ENCODE results near the gene PDE9A. TPM values are rescaled to one million over a fixed set of nuclear protein-coding genes. Genes with fewer than 3 reads are reported as not detected.

Gene PDE9A
- total RNA-seq, 4 donors from 2014 or later = 10.6 to 83.2 (median 28.5) TPM

DNA sequence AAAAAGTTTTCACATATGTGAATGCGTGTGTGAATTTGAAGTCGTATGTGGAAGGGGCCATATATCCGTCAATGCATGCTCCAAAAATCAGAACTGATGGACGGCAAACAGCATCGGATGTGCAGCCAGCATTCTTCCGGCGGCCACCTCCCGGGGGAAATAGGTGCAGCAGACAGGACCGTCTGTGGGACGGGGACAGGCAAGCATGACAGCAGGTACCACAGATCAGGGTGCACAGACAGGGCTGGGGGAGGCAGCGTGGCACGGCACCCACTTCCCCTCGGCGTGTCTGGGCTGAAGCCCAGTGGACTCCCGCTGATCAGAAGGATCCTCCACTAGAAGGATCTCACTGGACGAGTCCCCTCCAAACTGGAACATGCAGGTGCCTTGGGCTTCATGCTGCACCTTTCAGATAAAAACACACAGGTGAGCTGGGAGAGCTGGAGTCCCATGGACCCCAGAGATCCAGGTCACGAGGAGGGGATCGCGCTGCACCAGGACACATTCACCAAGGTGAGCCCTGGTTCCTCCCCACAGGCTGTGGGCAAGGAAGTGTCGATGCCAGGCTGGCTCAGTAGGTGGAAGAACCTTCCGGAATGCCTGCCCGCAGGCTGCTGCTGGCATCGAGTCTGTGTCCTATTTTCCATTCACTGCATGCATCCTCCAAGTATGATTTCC, 25.3 kb downstream of the PDE9A start:
- TF ChIP-seq EP300 (IDR thresholded peaks at IDR 0.05) = no peak
- no peak for TF ChIP-seq POLR2A (IDR thresholded peaks at IDR 0.05)
- no peak for TF ChIP-seq POLR2AphosphoS5 (IDR thresholded peaks at IDR 0.05)
- TF ChIP-seq, protein P1, sequence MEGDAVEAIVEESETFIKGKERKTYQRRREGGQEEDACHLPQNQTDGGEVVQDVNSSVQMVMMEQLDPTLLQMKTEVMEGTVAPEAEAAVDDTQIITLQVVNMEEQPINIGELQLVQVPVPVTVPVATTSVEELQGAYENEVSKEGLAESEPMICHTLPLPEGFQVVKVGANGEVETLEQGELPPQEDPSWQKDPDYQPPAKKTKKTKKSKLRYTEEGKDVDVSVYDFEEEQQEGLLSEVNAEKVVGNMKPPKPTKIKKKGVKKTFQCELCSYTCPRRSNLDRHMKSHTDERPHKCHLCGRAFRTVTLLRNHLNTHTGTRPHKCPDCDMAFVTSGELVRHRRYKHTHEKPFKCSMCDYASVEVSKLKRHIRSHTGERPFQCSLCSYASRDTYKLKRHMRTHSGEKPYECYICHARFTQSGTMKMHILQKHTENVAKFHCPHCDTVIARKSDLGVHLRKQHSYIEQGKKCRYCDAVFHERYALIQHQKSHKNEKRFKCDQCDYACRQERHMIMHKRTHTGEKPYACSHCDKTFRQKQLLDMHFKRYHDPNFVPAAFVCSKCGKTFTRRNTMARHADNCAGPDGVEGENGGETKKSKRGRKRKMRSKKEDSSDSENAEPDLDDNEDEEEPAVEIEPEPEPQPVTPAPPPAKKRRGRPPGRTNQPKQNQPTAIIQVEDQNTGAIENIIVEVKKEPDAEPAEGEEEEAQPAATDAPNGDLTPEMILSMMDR (IDR thresholded peaks at IDR 0.05) = no peak
- Histone ChIP-seq H3K27me3 (no peaks in the 10 kb centered on the region), H3K9me3 (no peaks in the 10 kb centered on the region), H3K27ac (no peak overlapping the region), H3K4me3 (no peak overlapping the region), H3K4me1 (peaks cover 0 to 42% (median 23%) of the 10 kb centered on the region in 3 donors), H3K36me3 (peaks cover 0 to 7% of the 10 kb centered on the region in 2 donors)
- ATAC-seq = no peak
- 87 to 96% methylated on average over 9 to 13 of the region's 23 CpGs for WGBS, 2 donors (ENCODE audit: low coverage in 1 of 2)

DNA sequence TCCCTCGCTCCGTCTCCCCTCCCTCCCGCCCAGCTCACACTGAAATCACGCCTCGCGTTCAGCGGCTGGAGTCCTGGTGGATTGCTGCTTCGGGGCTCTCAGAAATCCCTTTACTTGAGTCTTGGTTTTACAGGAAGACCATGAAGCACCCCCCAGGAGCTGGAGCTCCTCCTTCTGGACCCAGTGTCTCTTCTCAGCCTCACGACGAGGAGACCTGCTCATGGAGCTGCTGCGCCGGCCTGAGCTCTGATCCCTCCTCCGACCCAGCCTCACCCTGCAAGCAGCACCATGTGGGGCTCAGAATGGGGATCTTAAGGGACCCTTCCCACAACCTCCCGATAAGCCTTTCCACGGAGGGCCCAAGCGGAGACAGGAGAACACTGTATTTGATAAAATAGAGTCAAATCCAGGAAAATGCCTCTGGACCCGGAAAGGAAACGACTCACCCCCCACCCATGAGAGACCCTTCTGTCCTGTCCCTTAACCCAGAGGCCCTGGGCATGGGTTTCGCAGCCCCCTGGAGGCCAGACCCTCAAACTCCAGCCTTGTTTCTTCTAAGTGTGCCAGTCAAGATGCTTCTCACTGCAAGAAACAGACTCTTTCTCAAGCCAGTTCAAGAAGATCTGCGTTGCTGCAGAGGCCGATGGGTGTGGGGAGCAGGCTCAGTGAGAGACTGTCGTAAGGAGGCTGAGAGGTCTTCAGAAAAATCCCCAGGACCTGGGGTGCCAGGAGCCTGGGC, 26.1 kb downstream of the PDE9A start:
- TF ChIP-seq, protein P1 (IDR thresholded peaks at IDR 0.05) = no peak
- TF ChIP-seq EP300 (IDR thresholded peaks at IDR 0.05) (no peak), POLR2AphosphoS5 (IDR thresholded peaks at IDR 0.05) (no peak), POLR2A (IDR thresholded peaks at IDR 0.05) (no peak)
- H3K9me3 ChIP-seq = no peaks in the 10 kb centered on the region
- ATAC-seq = no peak
- peaks cover 0 to 7% of the 10 kb centered on the region in 2 donors for H3K36me3 ChIP-seq
- 95% methylated on average over 4 of the region's 22 CpGs; no CpG with 5 or more reads in 1 of the 2 donors for WGBS, 2 donors (ENCODE audit: low coverage in 1 of 2)
- no peak overlapping the region for H3K4me3 ChIP-seq
- H3K27ac ChIP-seq = no peak overlapping the region
- no peaks in the 10 kb centered on the region for H3K27me3 ChIP-seq
- H3K4me1 ChIP-seq = peaks cover 0 to 42% (median 17%) of the 10 kb centered on the region in 3 donors

DNA sequence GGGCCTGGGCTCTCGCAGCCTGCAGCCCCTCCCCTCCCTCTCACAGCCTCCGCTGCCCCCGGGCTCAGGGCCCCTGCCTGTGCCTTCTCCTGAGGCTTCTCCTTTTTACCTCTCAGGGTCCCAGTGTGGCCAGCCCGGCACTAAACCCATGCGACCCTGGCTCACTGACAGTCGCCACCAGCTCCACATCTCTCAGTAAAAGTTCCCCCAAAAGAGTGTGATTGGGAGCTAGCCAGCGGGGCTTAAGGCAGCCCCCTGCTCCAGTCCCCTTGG, 26.6 kb downstream of the PDE9A start:
- Histone ChIP-seq H3K9me3 (no peaks in the 10 kb centered on the region), H3K27me3 (no peaks in the 10 kb centered on the region), H3K4me3 (no peak overlapping the region), H3K4me1 (peaks cover 0 to 42% (median 14%) of the 10 kb centered on the region in 3 donors), H3K27ac (no peak overlapping the region), H3K36me3 (peaks cover 0 to 7% of the 10 kb centered on the region in 2 donors)
- WGBS, 2 donors (ENCODE audit: low coverage in 1 of 2) = 90 to 100% methylated on average over 2 of the region's 7 CpGs
- ATAC-seq = no peak
- no peak for TF ChIP-seq POLR2A (IDR thresholded peaks at IDR 0.05)
- TF ChIP-seq EP300 (IDR thresholded peaks at IDR 0.05) = no peak
- no peak for TF ChIP-seq POLR2AphosphoS5 (IDR thresholded peaks at IDR 0.05)
- TF ChIP-seq, protein P1 (IDR thresholded peaks at IDR 0.05) = no peak

DNA sequence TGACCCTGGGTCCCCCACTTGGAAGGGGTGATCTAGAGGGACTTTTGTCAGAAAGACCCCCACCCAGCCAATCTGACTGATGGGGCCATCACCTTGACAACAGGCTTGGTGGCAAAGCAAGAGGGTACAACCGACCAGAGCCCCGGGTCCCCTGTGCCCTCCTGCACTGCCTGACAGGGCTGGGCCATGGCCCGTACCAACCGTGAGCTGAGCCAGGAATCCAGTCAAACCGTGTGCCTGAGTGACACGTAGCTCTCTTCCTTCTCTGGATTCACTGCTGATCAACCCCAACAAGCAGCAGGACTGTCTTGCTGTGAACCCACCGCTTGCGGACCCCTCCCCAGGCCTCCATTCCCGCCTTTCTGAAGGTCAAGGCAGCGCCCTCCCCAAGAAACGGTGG, 27.0 kb downstream of the PDE9A start:
- Histone ChIP-seq H3K36me3 (peaks cover 0 to 7% of the 10 kb centered on the region in 2 donors), H3K4me1 (peaks cover 0 to 38% (median 10%) of the 10 kb centered on the region in 3 donors), H3K27me3 (no peaks in the 10 kb centered on the region), H3K9me3 (no peaks in the 10 kb centered on the region), H3K4me3 (no peak overlapping the region), H3K27ac (no peak overlapping the region)
- ATAC-seq = no peak
- WGBS, 2 donors (ENCODE audit: low coverage in 1 of 2) = 93% methylated on average over 3 of the region's 11 CpGs; no CpG with 5 or more reads in 1 of the 2 donors
- TF ChIP-seq POLR2A (IDR thresholded peaks at IDR 0.05) = no peak
- TF ChIP-seq, protein P1 (IDR thresholded peaks at IDR 0.05) = no peak
- TF ChIP-seq POLR2AphosphoS5 (IDR thresholded peaks at IDR 0.05) = no peak
- TF ChIP-seq EP300 (IDR thresholded peaks at IDR 0.05) = no peak
